ENCODE results near the gene OTUB2.

The OTUB2 gene

GRCh38 chr14:93997082-93997481 is 29.1 kb upstream of the OTUB2 start, which contains the start of gene CCDC197:
TSS of gene CCDC197 (plus strand) at chr14:93997301. CDS start at chr14:93998132, 831 bp downstream.
- DNase-seq = no peak

GRCh38 chr14:93997916-93998870 is 27.9 kb upstream of the OTUB2 start:
- no peak for DNase-seq

- no peak for DNase-seq
These were observed 27.2 kb upstream of the OTUB2 start for GRCh38 chr14:93998871-93999403.

GRCh38 chr14:93999573-93999972 is 26.6 kb upstream of the OTUB2 start:
- DNase-seq = no peak

- DNase-seq = no peak
These were observed 25.9 kb upstream of the OTUB2 start for GRCh38 chr14:94000267-94000666.

GRCh38 chr14:94001016-94001415 is 25.1 kb upstream of the OTUB2 start:
- no peak for DNase-seq

- peak; percentile 59 to 76 for DNase-seq
These were observed 24.4 kb upstream of the OTUB2 start for GRCh38 chr14:94001501-94002396.

GRCh38 chr14:94003397-94003796 is 22.7 kb upstream of the OTUB2 start:
- DNase-seq = no peak

- no peak for DNase-seq
These were observed 22.1 kb upstream of the OTUB2 start for GRCh38 chr14:94004015-94004414.

GRCh38 chr14:94005324-94006073 is 20.6 kb upstream of the OTUB2 start:
- DNase-seq = peak; percentile 12 to 50

GRCh38 chr14:94008234-94008633 is 17.9 kb upstream of the OTUB2 start:
- DNase-seq = no peak

GRCh38 chr14:94009767-94010166 is 16.4 kb upstream of the OTUB2 start:
- DNase-seq = no peak

GRCh38 chr14:94010625-94011024 is 15.5 kb upstream of the OTUB2 start:
- DNase-seq = no peak

- no peak for DNase-seq
These were observed 14.3 kb upstream of the OTUB2 start for GRCh38 chr14:94011795-94012194.

- DNase-seq = no peak
These were observed 11.8 kb upstream of the OTUB2 start for GRCh38 chr14:94014382-94014781.

- no peak for DNase-seq
These were observed 10.9 kb upstream of the OTUB2 start for GRCh38 chr14:94015223-94015622.

- no peak for DNase-seq
These were observed 9.6 kb upstream of the OTUB2 start for GRCh38 chr14:94016446-94016976.

GRCh38 chr14:94018308-94018707 is 7.8 kb upstream of the OTUB2 start:
- no peak for DNase-seq

- no peak for DNase-seq
These were observed 6.8 kb upstream of the OTUB2 start for GRCh38 chr14:94019329-94019728.

- no peak for DNase-seq
These were observed 5.9 kb upstream of the OTUB2 start for GRCh38 chr14:94020267-94020666.

GRCh38 chr14:94021001-94021400 is 5.1 kb upstream of the OTUB2 start:
- DNase-seq = no peak
